ENCODE measurements around the gene OSTF1. TPM values are rescaled to one million over a fixed set of nuclear protein-coding genes. Genes with fewer than 3 reads are reported as not detected.

Gene OSTF1
- total RNA-seq, 1 experiment from 2014 or later: 7.0 TPM

DNA sequence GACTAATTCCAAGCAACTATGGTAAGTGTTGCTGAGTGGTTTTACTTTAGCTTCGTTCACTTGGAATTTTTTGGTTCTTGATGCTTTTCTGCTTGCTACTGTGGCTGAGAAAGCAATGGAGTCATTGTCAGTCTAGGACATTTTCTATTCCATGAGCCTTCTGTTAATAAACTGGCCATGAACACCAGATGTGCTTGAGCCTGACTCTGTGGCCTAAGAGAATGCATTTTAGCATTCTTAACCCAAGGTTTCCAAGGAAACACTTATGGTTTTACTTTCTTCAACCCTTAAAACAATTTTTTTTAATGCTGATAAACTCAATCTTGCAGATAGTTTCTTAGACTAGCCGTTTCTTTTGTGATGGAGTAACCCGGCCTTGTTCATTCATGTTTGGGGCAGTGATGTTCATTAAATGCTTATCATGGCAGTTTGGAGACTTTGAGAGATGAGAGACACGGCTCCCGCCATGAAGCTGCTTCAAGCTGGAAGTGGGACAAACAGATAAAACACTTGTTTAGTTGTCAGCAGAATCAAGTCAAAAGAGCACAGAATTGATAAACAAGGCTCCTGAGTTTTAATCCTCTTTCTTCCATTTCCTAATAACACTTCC lies 42.4 kb downstream of the OSTF1 start:
- H3K4me3 ChIP-seq (ENCODE audit: low read depth, low read length): no peak overlapping the region

GRCh38 chr9:75131700-75132099 lies 43.4 kb downstream of the OSTF1 start:
- no peak overlapping the region for H3K4me3 Mint-ChIP-seq (ENCODE audit: unreplicated experiment)
- Histone ChIP-seq H3K4me3 (ENCODE audit: low read depth, low read length) (no peak overlapping the region), H3K36me3 (ENCODE audit: control insufficient read depth, insufficient read depth, low read length) (no peaks in the 10 kb centered on the region), H3K9me3 (no peaks in the 10 kb centered on the region), H3K4me1 (no peaks in the 10 kb centered on the region), H3K27me3 (replicated peaks; ENCODE audit: control insufficient read depth, insufficient read depth, low read length) (no peaks in the 10 kb centered on the region)
- no TSS peak for BruUV-seq (replicated peaks)
- ChIA-PET POLR2A (no interaction called here), CTCF (no interaction called here)
- intact Hi-C loops (cut with micrococcal nuclease; ENCODE audit: unreplicated experiment): no loop called here
- no peak overlapping the region for H3K27ac Mint-ChIP-seq (ENCODE audit: unreplicated experiment)
- H3K4me1 Mint-ChIP-seq (ENCODE audit: low read depth, unreplicated experiment): no peaks in the 10 kb centered on the region
- no peaks in the 10 kb centered on the region for H3K27me3 Mint-ChIP-seq (ENCODE audit: insufficient read depth, unreplicated experiment)
- no peak for TF ChIP-seq CTCF (IDR thresholded peaks at IDR 0.05; ENCODE audit: insufficient read depth in 1 of 2, low read depth in 1 of 2, low read length in 1 of 2, severe bottlenecking in 1 of 2, unreplicated experiment in 1 of 2)
- no peaks in the 10 kb centered on the region for H3K36me3 Mint-ChIP-seq (ENCODE audit: insufficient read depth, unreplicated experiment)
- no peaks in the 10 kb centered on the region for H3K9me3 Mint-ChIP-seq (ENCODE audit: unreplicated experiment)
- no peak for DNase-seq

More for the DNA sequence above, 42.4 kb downstream of the OSTF1 start:
- no peaks in the 10 kb centered on the region for H3K36me3 ChIP-seq (ENCODE audit: control insufficient read depth, insufficient read depth, low read length)
- H3K4me1 ChIP-seq: no peaks in the 10 kb centered on the region
- no peaks in the 10 kb centered on the region for H3K27me3 Mint-ChIP-seq (ENCODE audit: insufficient read depth, unreplicated experiment)
- no peak overlapping the region for H3K4me3 Mint-ChIP-seq (ENCODE audit: unreplicated experiment)
- H3K9me3 ChIP-seq: no peaks in the 10 kb centered on the region
- TF ChIP-seq CTCF (IDR thresholded peaks at IDR 0.05; ENCODE audit: insufficient read depth in 1 of 2, low read depth in 1 of 2, low read length in 1 of 2, severe bottlenecking in 1 of 2, unreplicated experiment in 1 of 2): no peak
- H3K27me3 ChIP-seq (replicated peaks; ENCODE audit: control insufficient read depth, insufficient read depth, low read length): no peaks in the 10 kb centered on the region
- no peaks in the 10 kb centered on the region for H3K36me3 Mint-ChIP-seq (ENCODE audit: insufficient read depth, unreplicated experiment)
- CTCF ChIA-PET: no interaction called here
- no peak for DNase-seq
- POLR2A ChIA-PET: no interaction called here
- intact Hi-C loops (cut with micrococcal nuclease; ENCODE audit: unreplicated experiment): no loop called here
- BruUV-seq (replicated peaks): no TSS peak
- no peaks in the 10 kb centered on the region for H3K9me3 Mint-ChIP-seq (ENCODE audit: unreplicated experiment)
- H3K4me1 Mint-ChIP-seq (ENCODE audit: low read depth, unreplicated experiment): no peaks in the 10 kb centered on the region
- no peak overlapping the region for H3K27ac Mint-ChIP-seq (ENCODE audit: unreplicated experiment)

DNA sequence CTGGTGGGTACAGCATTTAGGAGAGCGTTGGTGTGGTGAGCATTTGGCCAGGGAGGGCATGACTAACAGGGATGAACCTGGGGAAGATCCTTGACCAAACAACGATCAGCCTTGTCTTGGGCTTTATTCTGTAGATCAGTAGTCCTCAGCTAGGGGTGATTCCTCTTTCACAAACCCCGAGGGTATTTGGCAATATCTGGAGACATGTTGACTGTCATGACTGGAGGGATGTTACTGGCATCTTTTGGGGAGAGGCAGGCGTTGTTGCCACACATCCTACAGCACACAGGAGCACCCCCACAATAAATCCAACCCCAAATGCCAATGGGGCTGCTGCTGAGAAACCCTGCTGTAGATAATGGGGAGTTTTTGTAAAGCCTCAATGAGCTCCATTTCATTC lies 43.9 kb downstream of the OSTF1 start:
- Mint-ChIP-seq H3K4me1 (ENCODE audit: low read depth, unreplicated experiment) (no peaks in the 10 kb centered on the region), H3K36me3 (ENCODE audit: insufficient read depth, unreplicated experiment) (no peaks in the 10 kb centered on the region), H3K9me3 (ENCODE audit: unreplicated experiment) (no peaks in the 10 kb centered on the region), H3K27ac (ENCODE audit: unreplicated experiment) (no peak overlapping the region), H3K4me3 (ENCODE audit: unreplicated experiment) (no peak overlapping the region), H3K27me3 (ENCODE audit: insufficient read depth, unreplicated experiment) (no peaks in the 10 kb centered on the region)
- CTCF ChIA-PET: no interaction called here
- H3K27me3 ChIP-seq (replicated peaks; ENCODE audit: control insufficient read depth, insufficient read depth, low read length): no peaks in the 10 kb centered on the region
- H3K4me1 ChIP-seq: no peaks in the 10 kb centered on the region
- no peak for TF ChIP-seq CTCF (IDR thresholded peaks at IDR 0.05; ENCODE audit: insufficient read depth in 1 of 2, low read depth in 1 of 2, low read length in 1 of 2, severe bottlenecking in 1 of 2, unreplicated experiment in 1 of 2)
- no peak overlapping the region for H3K4me3 ChIP-seq (ENCODE audit: low read depth, low read length)
- H3K36me3 ChIP-seq (ENCODE audit: control insufficient read depth, insufficient read depth, low read length): no peaks in the 10 kb centered on the region
- intact Hi-C loops (cut with micrococcal nuclease; ENCODE audit: unreplicated experiment): no loop called here
- no TSS peak for BruUV-seq (replicated peaks)
- no peak for DNase-seq
- POLR2A ChIA-PET: no interaction called here
- H3K9me3 ChIP-seq: no peaks in the 10 kb centered on the region
